GM03348 (cell line): ENCODE results near the gene RHOB.
A peak's percentile ranks its signal among the peaks of the same experiment; 100 is the strongest.
"Not testable (repeated sequence)": the region's sequence is repeated elsewhere in the genome, so short reads cannot be mapped to it uniquely, and the experiment has no call there.

Experiments
- DNase-seq: peaks from one replicate; pipeline ENCODE4 v3.0.0; 2012; ENCODE audit warnings: low spot score

Gene RHOB

GRCh38 chr2:20422402-20423271 is 24.2 kb upstream of the RHOB start:
- DNase-seq, result peak; percentile 63

GRCh38 chr2:20423359-20423758 is 23.5 kb upstream of the RHOB start:
- no peak for DNase-seq

- DNase-seq, result no peak
These were observed 23.0 kb upstream of the RHOB start for GRCh38 chr2:20423847-20424246.

- peak; percentile 76 for DNase-seq
These were observed 22.3 kb upstream of the RHOB start for GRCh38 chr2:20424300-20425290.

GRCh38 chr2:20425371-20425881 is 21.4 kb upstream of the RHOB start:
- peak; percentile 22 for DNase-seq

GRCh38 chr2:20425884-20426283 is 21.0 kb upstream of the RHOB start:
- DNase-seq, result no peak

GRCh38 chr2:20427931-20428526 is 18.8 kb upstream of the RHOB start:
- DNase-seq, result no peak

- DNase-seq, result no peak
These were observed 18.0 kb upstream of the RHOB start for GRCh38 chr2:20428717-20429490.

GRCh38 chr2:20429528-20429927 is 17.3 kb upstream of the RHOB start:
- no peak for DNase-seq

- DNase-seq, result no peak
These were observed 16.8 kb upstream of the RHOB start for GRCh38 chr2:20430035-20430434.

GRCh38 chr2:20430461-20431300 is 16.2 kb upstream of the RHOB start:
- no peak for DNase-seq

- DNase-seq, result no peak
These were observed 15.6 kb upstream of the RHOB start for GRCh38 chr2:20431301-20431698.

- DNase-seq, result no peak
These were observed 15.1 kb upstream of the RHOB start for GRCh38 chr2:20431772-20432171.

GRCh38 chr2:20432714-20433113 is 14.2 kb upstream of the RHOB start:
- DNase-seq, result no peak

GRCh38 chr2:20433249-20433648 is 13.6 kb upstream of the RHOB start:
- no peak for DNase-seq

- DNase-seq, result no peak
These were observed 12.8 kb upstream of the RHOB start for GRCh38 chr2:20433946-20434553.

GRCh38 chr2:20434588-20435294 is 12.1 kb upstream of the RHOB start:
- no peak for DNase-seq

- not testable (repeated sequence) for DNase-seq
These were observed 11.4 kb upstream of the RHOB start for GRCh38 chr2:20435456-20435855.

- DNase-seq, result no peak
These were observed 10.0 kb upstream of the RHOB start for GRCh38 chr2:20436716-20437470.
